ENCODE results near the gene OR1C1. TPM values are rescaled to one million over a fixed set of nuclear protein-coding genes. Genes with fewer than 3 reads are reported as not detected.

OR1C1 gene
- total RNA-seq, 1 experiment from 2014 or later: not detected

- Histone ChIP-seq H4K8ac (replicated peaks; ENCODE audit: insufficient read length, low read depth, low read length) (no peak overlapping the region), H3K23ac (ENCODE audit: insufficient read length, low read depth, low read length) (no peak overlapping the region), H3K23me2 (ENCODE audit: insufficient read length, low read depth, low read length, poor library complexity, severe bottlenecking) (no peaks in the 10 kb centered on the region), H3K9ac (ENCODE audit: extremely low read depth, insufficient read length, low read length) (no peak overlapping the region), H2BK120ac (ENCODE audit: low read depth, low read length, poor library complexity, severe bottlenecking) (no peak overlapping the region), H3K4me1 (ENCODE audit: insufficient read depth, low read length) (no peaks in the 10 kb centered on the region), H3K14ac (ENCODE audit: insufficient read depth, low read length) (no peak overlapping the region), H3K9me3 (ENCODE audit: control insufficient read depth, low read depth, low read length) (peaks cover 7% of the 10 kb centered on the region), H4K20me1 (ENCODE audit: control insufficient read depth, insufficient read depth, insufficient read length) (no peaks in the 10 kb centered on the region), H2BK15ac (ENCODE audit: low read depth, low read length) (no peak overlapping the region), H2BK12ac (ENCODE audit: insufficient read length, low read depth, low read length) (no peak overlapping the region), H4K5ac (ENCODE audit: insufficient read length, low read depth, low read length) (no peak overlapping the region), H2BK20ac (ENCODE audit: low read depth, low read length, poor library complexity, severe bottlenecking) (no peak overlapping the region), H2AFZ (ENCODE audit: low read length) (no peak overlapping the region), H3K27me3 (ENCODE audit: insufficient read depth, low read length) (no peaks in the 10 kb centered on the region), H3K18ac (ENCODE audit: insufficient read length, low read depth, low read length) (no peak overlapping the region), H2AK5ac (ENCODE audit: insufficient read length, low read length) (no peak overlapping the region), H3K4ac (ENCODE audit: low read depth, low read length) (no peak overlapping the region), H2BK5ac (ENCODE audit: insufficient read length, low read length) (no peak overlapping the region), H3K79me1 (ENCODE audit: insufficient read depth, low read depth, low read length, poor library complexity, severe bottlenecking) (no peaks in the 10 kb centered on the region), H3K27ac (ENCODE audit: insufficient read length, low read depth, low read length) (no peak overlapping the region), H3K56ac (ENCODE audit: insufficient read length, low read depth, low read length) (no peak overlapping the region), H3K4me2 (ENCODE audit: insufficient read depth, insufficient read length, low read length) (no peak overlapping the region), H4K91ac (ENCODE audit: insufficient read length, low read depth, low read length) (no peak overlapping the region), H3T11ph (ENCODE audit: low read length) (no peak overlapping the region), H3K79me2 (ENCODE audit: insufficient read depth, low read length) (no peaks in the 10 kb centered on the region)
- no peaks in the 10 kb centered on the region for H3K27me3 Mint-ChIP-seq (ENCODE audit: low read depth)
- no peaks in the 10 kb centered on the region for H3K4me1 Mint-ChIP-seq
- DNase-seq: no peak
- no peak overlapping the region for H3K4me3 Mint-ChIP-seq
- no CpG with 5 or more reads among the region's 4 CpGs for WGBS (ENCODE audit: extremely low coverage, insufficient read length, low lambda C conversion rate)
- peaks cover 18 to 49% of the 10 kb centered on the region in 2 experiments; a peak in 4 of 5 replicates for H3K9me3 Mint-ChIP-seq
- no peak overlapping the region for H3K27ac Mint-ChIP-seq
- TF ChIP-seq CTCF (conservative IDR thresholded peaks at IDR 0.05): no peak
- H3K36me3 Mint-ChIP-seq (ENCODE audit: insufficient read depth in 1 of 3, low read depth in 3 of 3): no peaks in the 10 kb centered on the region; a peak in 1 of 7 replicates
Observed at GRCh38 chr1:247721222-247721621, 39.1 kb downstream of the OR1C1 start.

All from H9 (cell line).